Measurements from ENCODE around the gene RABGAP1L. TPM values are rescaled to one million over a fixed set of nuclear protein-coding genes. Genes with fewer than 3 reads are reported as not detected.

The RABGAP1L gene
- total RNA-seq, 1 donor: 29.8 TPM

- no peak overlapping the region for H3K4me3 ChIP-seq (ENCODE audit: low read depth, low read length)
- TF ChIP-seq CTCF (IDR thresholded peaks at IDR 0.05; ENCODE audit: insufficient read depth, low read depth, low read length): no peak
- DNase-seq (ENCODE audit: low read depth): no peak
Observed at GRCh38 chr1:174415506-174415905, 256.2 kb downstream of the RABGAP1L start.

GRCh38 chr1:174417921-174418320 lies 258.6 kb downstream of the RABGAP1L start:
- H3K4me3 ChIP-seq (ENCODE audit: low read depth, low read length): no peak overlapping the region
- no peak for DNase-seq (ENCODE audit: low read depth)
- no peak for TF ChIP-seq CTCF (IDR thresholded peaks at IDR 0.05; ENCODE audit: insufficient read depth, low read depth, low read length)

GRCh38 chr1:174425121-174425520 lies 265.8 kb downstream of the RABGAP1L start:
- no peak for TF ChIP-seq CTCF (IDR thresholded peaks at IDR 0.05; ENCODE audit: insufficient read depth, low read depth, low read length)
- no peak overlapping the region for H3K4me3 ChIP-seq (ENCODE audit: low read depth, low read length)
- DNase-seq (ENCODE audit: low read depth): no peak

GRCh38 chr1:174426153-174426552 lies 266.8 kb downstream of the RABGAP1L start:
- no peak for TF ChIP-seq CTCF (IDR thresholded peaks at IDR 0.05; ENCODE audit: insufficient read depth, low read depth, low read length)
- no peak for DNase-seq (ENCODE audit: low read depth)
- no peak overlapping the region for H3K4me3 ChIP-seq (ENCODE audit: low read depth, low read length)

- no peak for DNase-seq (ENCODE audit: low read depth)
- no peak overlapping the region for H3K4me3 ChIP-seq (ENCODE audit: low read depth, low read length)
- no peak for TF ChIP-seq CTCF (IDR thresholded peaks at IDR 0.05; ENCODE audit: insufficient read depth, low read depth, low read length)
Observed at GRCh38 chr1:174428033-174428432, 268.7 kb downstream of the RABGAP1L start.

- H3K4me3 ChIP-seq (ENCODE audit: low read depth, low read length): no peak overlapping the region
- no peak for TF ChIP-seq CTCF (IDR thresholded peaks at IDR 0.05; ENCODE audit: insufficient read depth, low read depth, low read length)
- no peak for DNase-seq (ENCODE audit: low read depth)
Observed at GRCh38 chr1:174428739-174429138, 269.4 kb downstream of the RABGAP1L start.

- DNase-seq (ENCODE audit: low read depth): peak; percentile 33
- TF ChIP-seq CTCF (IDR thresholded peaks at IDR 0.05; ENCODE audit: insufficient read depth, low read depth, low read length): no peak
- H3K4me3 ChIP-seq (ENCODE audit: low read depth, low read length): no peak overlapping the region
Observed at GRCh38 chr1:174433451-174433850, 274.1 kb downstream of the RABGAP1L start.
